HG03060 (cell line): Measurements from ENCODE around the gene ZDHHC18.

Experiments
- ATAC-seq: cut with Tn5 transposase; IDR thresholded peaks from one replicate; pipeline ENCODE4 v1.9.1; 2021; ENCODE audit warnings: low read depth, moderate number of reproducible peaks; ENCODE audit not compliant: unreplicated experiment

Gene ZDHHC18

GRCh38 chr1:26889551-26890466 lies 63.3 kb downstream of the ZDHHC18 start, which contains the start of gene GPN2:
GPN2 (minus strand) TSS chr1:26890283; CDS start chr1:26890096, 187 bp downstream.
- peak; percentile 64 for ATAC-seq

GRCh38 chr1:26890467-26890796 lies 63.9 kb downstream of the ZDHHC18 start:
- ATAC-seq: peak; percentile 12

GRCh38 chr1:26894263-26894662 lies 67.8 kb downstream of the ZDHHC18 start:
- ATAC-seq: no peak

GRCh38 chr1:26897351-26897750 lies 70.9 kb downstream of the ZDHHC18 start:
- ATAC-seq: no peak

- ATAC-seq: no peak
Measured at GRCh38 chr1:26900001-26900814, 73.7 kb downstream of the ZDHHC18 start, which contains the start of gene GPATCH3. GPATCH3 (minus strand) TSS chr1:26900467; CDS start chr1:26900442, 25 bp downstream.

GRCh38 chr1:26900815-26901511 lies 74.5 kb downstream of the ZDHHC18 start:
- no peak for ATAC-seq
